ENCODE data around the gene HKDC1.

Gene HKDC1

GRCh38 chr10:69211104-69211503 lies 9.0 kb upstream of the HKDC1 start:
- H3K36me3 ChIP-seq (ENCODE audit: control insufficient read depth in 2 of 2, insufficient read depth in 1 of 2, low read length in 2 of 2) = peaks cover 10 to 30% of the 10 kb centered on the region in 2 experiments
- no peak overlapping the region for H3K27ac ChIP-seq (ENCODE audit: extremely low read depth, low read depth, low read length)
- 0 out of 2 replicates have a peak, but pooled peaks cover 7% of the 10 kb centered on the region for H3K4me1 ChIP-seq (ENCODE audit: control insufficient read depth, insufficient read depth, low read length)
- no peak for TF ChIP-seq ZNF624 (tag by site-specific recombination; IDR thresholded peaks at IDR 0.05)
- no peak for TF ChIP-seq TCF7L2 (IDR thresholded peaks at IDR 0.05; ENCODE audit: borderline replicate concordance, low read depth, low read length)
- TF ChIP-seq ZNF174 (tag by site-specific recombination; IDR thresholded peaks at IDR 0.05) = no peak
- TF ChIP-seq ZNF266 (tag by site-specific recombination; IDR thresholded peaks at IDR 0.05; ENCODE audit: low read depth) = no peak
- TF ChIP-seq GLI4 (tag by site-specific recombination; IDR thresholded peaks at IDR 0.05) = no peak
- TF ChIP-seq ZNF621 (tag by site-specific recombination; IDR thresholded peaks at IDR 0.05) = no peak
- no peak for TF ChIP-seq REST (tag by site-specific recombination; IDR thresholded peaks at IDR 0.05)
- no peak for TF ChIP-seq KLF10 (tag by site-specific recombination; IDR thresholded peaks at IDR 0.05)
- no peak for TF ChIP-seq KLF9 (tag by site-specific recombination; IDR thresholded peaks at IDR 0.05; ENCODE audit: low read depth)
- no peak for TF ChIP-seq ZNF274 (IDR thresholded peaks at IDR 0.05; ENCODE audit: low read length)
- TF ChIP-seq ZNF274 (tag by site-specific recombination; IDR thresholded peaks at IDR 0.05; ENCODE audit: borderline replicate concordance) = no peak
- no peak for TF ChIP-seq BCL11A (tag by site-specific recombination; IDR thresholded peaks at IDR 0.05; ENCODE audit: low read depth)
- no peak for TF ChIP-seq ZNF112 (tag by site-specific recombination; IDR thresholded peaks at IDR 0.05)
- no peak for TF ChIP-seq MYNN (tag by site-specific recombination; IDR thresholded peaks at IDR 0.05; ENCODE audit: borderline replicate concordance)
- no peak for TF ChIP-seq ZNF423 (tag by site-specific recombination; IDR thresholded peaks at IDR 0.05)
- TF ChIP-seq PRDM10 (tag by site-specific recombination; IDR thresholded peaks at IDR 0.05) = no peak
- TF ChIP-seq ZBTB11 (tag by site-specific recombination; conservative IDR thresholded peaks at IDR 0.05; ENCODE audit: low read depth) = no peak
- no peak for TF ChIP-seq ZSCAN18 (tag by site-specific recombination; IDR thresholded peaks at IDR 0.05)
- CTCF ChIA-PET = interaction anchor here (0.9 to 1.1 kb wide), 2 partner anchors 12 to 197 kb away, joined by 3 to 5 read pairs; no protein-coding TSS in a partner anchor
- H3K4me3 ChIP-seq (ENCODE audit: low read depth, low read length) = no peak overlapping the region
- POLR2A ChIA-PET = no interaction called here
- H3K9me3 ChIP-seq (ENCODE audit: control insufficient read depth, insufficient read depth, low read depth, low read length) = no peaks in the 10 kb centered on the region
